ENCODE data around the gene SMPD4. TPM values are rescaled to one million over a fixed set of nuclear protein-coding genes. Genes with fewer than 3 reads are reported as not detected.
"Not testable (repeated sequence)": the region's sequence is repeated elsewhere in the genome, so short reads cannot be mapped to it uniquely, and the experiment has no call there.

SMPD4 gene
- total and polyA plus RNA-seq, 2 donors (not counting 3 experiments of a cell fraction or from before 2014, with no cell fraction given): 85.3 to 88.1 TPM

DNA sequence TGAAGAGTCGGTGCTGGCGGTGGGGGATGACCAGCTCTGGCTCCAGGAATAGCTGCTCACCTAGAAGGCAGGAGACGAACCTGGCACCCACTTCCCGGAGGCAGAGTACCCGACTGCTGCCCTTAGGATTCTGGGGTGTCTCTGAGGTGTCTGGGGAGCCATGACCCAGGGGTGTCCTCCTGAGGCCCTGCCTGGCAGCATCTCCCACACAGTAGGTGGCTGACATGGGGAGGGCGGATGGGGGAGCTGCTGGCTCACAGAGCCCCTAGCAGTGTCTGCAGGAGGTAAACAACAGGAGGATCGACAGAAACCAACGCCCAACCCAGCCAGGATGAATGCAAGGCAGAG lies 27.0 kb downstream of the SMPD4 start:
- dilution Hi-C loops (cut with MboI; ENCODE audit: extremely low pct_ligation_motif_present, low sequenced_read_pairs); FAIRE-seq; intact Hi-C loops (cut with micrococcal nuclease); BruUV-seq (replicated peaks); H3K9me3 ChIP-seq (replicated peaks; ENCODE audit: control insufficient read depth, insufficient read depth, low read length); H3K27me3 ChIP-seq (ENCODE audit: control insufficient read depth in 2 of 2, insufficient read depth in 2 of 2, low read length in 2 of 2); H3K79me2 ChIP-seq (ENCODE audit: control insufficient read depth, insufficient read depth, low read length); H3K27ac ChIP-seq (ENCODE audit: insufficient read depth, low read depth, low read length); H2AFZ ChIP-seq (ENCODE audit: low read depth, low read length); CTCF ChIA-PET; H3K4me1 ChIP-seq (ENCODE audit: control insufficient read depth, extremely low read depth, insufficient read depth, low read length); H3K4me2 ChIP-seq (ENCODE audit: insufficient read depth, low read length); H3K4me3 ChIP-seq (replicated peaks in 1 of 3; ENCODE audit: insufficient read depth in 1 of 3, low read depth in 1 of 3, low read length in 3 of 3); H3K9ac ChIP-seq (replicated peaks; ENCODE audit: extremely low read depth, insufficient read depth, low read length); H3K9me1 ChIP-seq (replicated peaks; ENCODE audit: control insufficient read depth, extremely low read depth, insufficient read depth, low read length); POLR2A ChIA-PET; DNase-seq (ENCODE audit: low read depth, low spot score); H4K20me1 ChIP-seq (replicated peaks; ENCODE audit: control insufficient read depth, extremely low read depth, insufficient read depth, low read length): not testable (repeated sequence)
- H3K36me3 ChIP-seq (ENCODE audit: control insufficient read depth in 2 of 2, extremely low read depth in 1 of 2, insufficient read depth in 2 of 2, low read length in 2 of 2): peaks cover 0 to 18% of the 10 kb centered on the region in 2 experiments

DNA sequence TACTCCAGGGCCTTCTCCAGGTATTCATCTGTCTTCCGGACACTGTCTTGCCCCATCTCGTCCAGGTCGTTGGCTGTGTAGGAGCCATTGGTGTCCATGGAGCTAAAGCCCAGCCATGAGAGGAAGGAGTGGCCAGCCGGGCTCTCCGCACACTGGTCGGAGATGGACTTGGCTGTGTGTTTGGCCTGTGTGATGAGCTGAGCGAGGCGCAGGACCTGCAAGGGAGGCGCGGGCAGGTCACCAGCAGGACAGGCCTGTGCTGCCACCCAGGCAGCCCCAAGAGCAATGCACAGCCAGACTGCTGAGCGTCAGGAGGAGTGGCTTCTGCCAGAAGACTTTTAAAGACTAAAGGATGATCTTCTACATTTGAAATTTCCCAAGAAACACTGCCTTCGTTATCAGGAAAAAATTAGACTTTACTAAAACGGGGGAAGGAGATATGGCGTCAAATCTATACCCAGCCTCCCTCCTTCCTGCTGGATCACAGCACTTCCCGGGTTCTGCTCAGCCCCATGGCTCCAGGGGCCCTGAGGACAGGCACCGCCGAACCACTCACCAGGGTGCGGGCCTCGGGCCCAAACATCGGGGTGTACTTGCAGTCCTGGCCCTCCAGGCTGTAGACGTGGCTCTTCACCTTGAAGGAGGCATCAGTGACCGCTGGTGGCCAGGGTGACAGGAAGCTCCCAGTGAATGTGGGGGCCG lies 27.5 kb downstream of the SMPD4 start:
- dilution Hi-C loops (cut with MboI; ENCODE audit: extremely low pct_ligation_motif_present, low sequenced_read_pairs); POLR2A ChIA-PET; H3K27me3 ChIP-seq (ENCODE audit: control insufficient read depth in 2 of 2, insufficient read depth in 2 of 2, low read length in 2 of 2); intact Hi-C loops (cut with micrococcal nuclease); CTCF ChIA-PET; BruUV-seq (replicated peaks); DNase-seq (ENCODE audit: low read depth, low spot score); H3K4me3 ChIP-seq (replicated peaks in 1 of 3; ENCODE audit: insufficient read depth in 1 of 3, low read depth in 1 of 3, low read length in 3 of 3); H2AFZ ChIP-seq (ENCODE audit: low read depth, low read length); FAIRE-seq; H3K9ac ChIP-seq (replicated peaks; ENCODE audit: extremely low read depth, insufficient read depth, low read length); H3K9me1 ChIP-seq (replicated peaks; ENCODE audit: control insufficient read depth, extremely low read depth, insufficient read depth, low read length); H3K4me2 ChIP-seq (ENCODE audit: insufficient read depth, low read length); H3K79me2 ChIP-seq (ENCODE audit: control insufficient read depth, insufficient read depth, low read length); H3K27ac ChIP-seq (ENCODE audit: insufficient read depth, low read depth, low read length); H4K20me1 ChIP-seq (replicated peaks; ENCODE audit: control insufficient read depth, extremely low read depth, insufficient read depth, low read length); H3K9me3 ChIP-seq (replicated peaks; ENCODE audit: control insufficient read depth, insufficient read depth, low read length); H3K4me1 ChIP-seq (ENCODE audit: control insufficient read depth, extremely low read depth, insufficient read depth, low read length): not testable (repeated sequence)
- peaks cover 0 to 18% of the 10 kb centered on the region in 2 experiments for H3K36me3 ChIP-seq (ENCODE audit: control insufficient read depth in 2 of 2, extremely low read depth in 1 of 2, insufficient read depth in 2 of 2, low read length in 2 of 2)
